OCI-LY7 (cell line): Measurements from ENCODE around the gene DDAH2. TPM values are rescaled to one million over a fixed set of nuclear protein-coding genes. Genes with fewer than 3 reads are reported as not detected.

Source experiments
- BruUV-seq: library from RNA; stranded (reverse); fragments of 400-500 nt; replicated peaks from 2 replicates; lab custom pipeline; 2021; lab: Mats Ljungman, UMichigan
- CTCF ChIA-PET: fragments of 300-600 bp; sonication (Branson Sonifier 250); formaldehyde crosslinking; loops from one replicate; lab custom pipeline; 2022; ENCODE audit warnings: antibody characterized with exemption; ENCODE audit not compliant: unreplicated experiment; lab: Charles Lee
- POLR2A ChIA-PET: fragments of 300-600 bp; sonication (Branson Sonifier 250); formaldehyde crosslinking; loops from one replicate; lab custom pipeline; 2022; ENCODE audit warnings: antibody characterized with exemption; lab: Charles Lee
- DNase-seq: peaks from one replicate; pipeline ENCODE4 v3.0.0-alpha.2; 2015; ENCODE audit warnings: low spot score
- H2AFZ ChIP-seq: fragments of 200-600 bp; sonication (generic), shearing (Covaris generic); 2 replicates; pipeline ENCODE4 v1.6.1; 2014; ENCODE audit warnings: mild to moderate bottlenecking, antibody characterized with exemption, low read length, moderate library complexity
- H3K27ac ChIP-seq: fragments of 200-600 bp; sonication (generic); 2 replicates; pipeline ENCODE4 v1.5.1; 2014; ENCODE audit warnings: mixed run types, low read depth, mild to moderate bottlenecking, moderate library complexity, low read length, inconsistent platforms; ENCODE audit not compliant: poor library complexity, severe bottlenecking
- H3K36me3 ChIP-seq: fragments of 200-600 bp; sonication (generic); 2 replicates; pipeline ENCODE4 v1.6.1; 2014; ENCODE audit warnings: mild to moderate bottlenecking, antibody characterized with exemption, low read length, moderate library complexity, mixed read lengths; ENCODE audit not compliant: insufficient read depth
- H3K4me1 ChIP-seq: fragments of 200-600 bp; sonication (generic); 2 replicates; pipeline ENCODE4 v1.5.1; 2014; ENCODE audit warnings: mild to moderate bottlenecking, low read length; ENCODE audit not compliant: insufficient read depth, poor library complexity, severe bottlenecking
- H3K4me2 ChIP-seq: fragments of 200-600 bp; sonication (generic); 2 replicates; pipeline ENCODE4 v1.6.1; 2014; ENCODE audit warnings: mild to moderate bottlenecking, low read length
- H3K4me3 ChIP-seq: fragments of 200-600 bp; sonication (generic); 2 replicates; pipeline ENCODE4 v1.5.1; 2014; ENCODE audit warnings: mild to moderate bottlenecking, low read depth, low read length; ENCODE audit not compliant: poor library complexity, severe bottlenecking
- H3K79me2 ChIP-seq: fragments of 200-600 bp; sonication (generic); 2 replicates; pipeline ENCODE4 v1.6.1; 2016; ENCODE audit warnings: low read depth, mild to moderate bottlenecking, low read length, moderate library complexity, mixed read lengths; ENCODE audit not compliant: insufficient read depth
- H3K9me2 ChIP-seq: fragments of 200-600 bp; sonication (generic); 2 replicates; pipeline ENCODE4 v1.6.1; 2016; ENCODE audit warnings: mild to moderate bottlenecking, low read length, mixed read lengths; ENCODE audit not compliant: insufficient read depth
- H3K9me3 ChIP-seq: fragments of 200-600 bp; sonication (generic); 2 replicates; pipeline ENCODE4 v1.6.1; 2014; ENCODE audit warnings: mild to moderate bottlenecking, mixed run types, low read length, mixed read lengths
- H4K20me1 ChIP-seq: fragments of 200-600 bp; sonication (generic); 2 replicates; pipeline ENCODE4 v1.6.1; 2014; ENCODE audit warnings: mild to moderate bottlenecking, antibody characterized with exemption, low read length, moderate library complexity, mixed read lengths; ENCODE audit not compliant: insufficient read depth
- EZH2phosphoT487 ChIP-seq: fragments of 200-600 bp; sonication (generic); IDR thresholded peaks from 2 replicates; pipeline ENCODE4 v1.6.1; 2018; ENCODE audit warnings: low read depth, borderline replicate concordance, mild to moderate bottlenecking, mixed run types, antibody characterized with exemption, low read length, moderate library complexity, mixed read lengths
- intact Hi-C: fragments of 100-400 bp; cut with micrococcal nuclease; formaldehyde crosslinking; loops from one replicate; pipeline ENCODE4 v1.10.0; 2022; ENCODE audit not compliant: unreplicated experiment
- total RNA-seq, 2 experiments: library from RNA; depleted of rRNA in 1 of 2; stranded (reverse); fragments of >200 nt in 1 of 2; shearing (Covaris generic) in 1 of 2; gene quantifications; 2 replicates each; pipeline ENCODE4 v1.2.3, GENCODE V29; 2014 to 2022
- TF ChIP-seq, protein P1 (sequence below): fragments of 200-600 bp; sonication (generic); conservative IDR thresholded peaks from 2 replicates; pipeline ENCODE4 v1.5.1; 2014; ENCODE audit warnings: mild to moderate bottlenecking, antibody characterized with exemption, low read length, moderate library complexity, mixed read lengths

Gene DDAH2
- total RNA-seq, 2 experiments from 2014 or later, result 14.0 to 20.4 TPM

DNA sequence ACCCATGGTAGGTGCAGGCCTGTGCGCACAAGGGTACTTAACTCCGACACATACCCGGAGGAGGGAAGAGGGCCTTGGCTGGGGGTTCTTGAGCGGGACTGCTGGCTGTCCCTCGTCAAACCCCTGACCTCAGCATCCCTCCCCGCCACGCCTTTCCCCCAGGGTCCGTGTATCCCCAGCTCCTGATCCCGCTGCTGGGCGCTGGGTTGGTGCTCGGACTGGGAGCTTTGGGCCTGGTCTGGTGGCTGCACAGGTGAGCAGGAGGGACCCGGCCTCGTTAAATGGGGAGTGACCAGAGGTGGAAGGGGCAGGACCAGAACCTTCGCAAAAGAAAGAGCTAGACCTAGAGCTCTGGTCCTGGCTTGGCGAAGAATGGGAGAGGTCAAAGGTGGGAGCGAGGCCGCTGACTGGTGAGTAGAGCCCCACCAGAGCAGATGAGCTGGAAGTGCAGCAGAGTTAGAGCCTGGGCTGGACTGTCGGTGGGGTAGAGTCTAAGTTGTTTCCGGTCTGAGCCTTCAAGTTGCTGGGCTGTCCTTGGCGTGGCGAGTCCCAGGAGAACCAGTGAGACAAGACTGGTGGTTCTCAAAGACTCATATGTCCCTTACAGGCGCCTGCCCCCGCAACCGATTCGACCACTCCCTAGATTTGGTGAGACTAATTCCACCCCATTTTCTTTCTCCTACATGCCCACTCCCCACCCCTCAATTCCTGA is 5.0 kb downstream of the DDAH2 start:
- no peak for DNase-seq
- H3K4me1 ChIP-seq, result peaks cover 27% of the 10 kb centered on the region
- no peak overlapping the region for H3K4me2 ChIP-seq
- BruUV-seq, result no TSS peak
- ChIA-PET CTCF (interaction anchor here (0.6 kb wide), 1 partner anchor 34 kb away, joined by 3 read pairs; no protein-coding TSS in a partner anchor), POLR2A (interaction anchor here (0.9 to 1.9 kb wide), 2 partner anchors 9 to 21 kb away, joined by 3 to 7 read pairs; partner anchors contain the start of genes ABHD16A and LY6G6D)
- intact Hi-C loops, result no loop called here
- TF ChIP-seq, protein P1, sequence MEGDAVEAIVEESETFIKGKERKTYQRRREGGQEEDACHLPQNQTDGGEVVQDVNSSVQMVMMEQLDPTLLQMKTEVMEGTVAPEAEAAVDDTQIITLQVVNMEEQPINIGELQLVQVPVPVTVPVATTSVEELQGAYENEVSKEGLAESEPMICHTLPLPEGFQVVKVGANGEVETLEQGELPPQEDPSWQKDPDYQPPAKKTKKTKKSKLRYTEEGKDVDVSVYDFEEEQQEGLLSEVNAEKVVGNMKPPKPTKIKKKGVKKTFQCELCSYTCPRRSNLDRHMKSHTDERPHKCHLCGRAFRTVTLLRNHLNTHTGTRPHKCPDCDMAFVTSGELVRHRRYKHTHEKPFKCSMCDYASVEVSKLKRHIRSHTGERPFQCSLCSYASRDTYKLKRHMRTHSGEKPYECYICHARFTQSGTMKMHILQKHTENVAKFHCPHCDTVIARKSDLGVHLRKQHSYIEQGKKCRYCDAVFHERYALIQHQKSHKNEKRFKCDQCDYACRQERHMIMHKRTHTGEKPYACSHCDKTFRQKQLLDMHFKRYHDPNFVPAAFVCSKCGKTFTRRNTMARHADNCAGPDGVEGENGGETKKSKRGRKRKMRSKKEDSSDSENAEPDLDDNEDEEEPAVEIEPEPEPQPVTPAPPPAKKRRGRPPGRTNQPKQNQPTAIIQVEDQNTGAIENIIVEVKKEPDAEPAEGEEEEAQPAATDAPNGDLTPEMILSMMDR, result no peak
- TF ChIP-seq EZH2phosphoT487, result no peak
- no peaks in the 10 kb centered on the region for H3K79me2 ChIP-seq
- no peak overlapping the region for H3K4me3 ChIP-seq
- H3K36me3 ChIP-seq, result peaks cover 24% of the 10 kb centered on the region; the same call in 1 of the 2 replicates
- H3K9me2 ChIP-seq, result no peaks in the 10 kb centered on the region
- H3K27ac ChIP-seq, result no peak overlapping the region
- no peaks in the 10 kb centered on the region for H4K20me1 ChIP-seq
- H2AFZ ChIP-seq, result no peak overlapping the region
- no peaks in the 10 kb centered on the region for H3K9me3 ChIP-seq

DNA sequence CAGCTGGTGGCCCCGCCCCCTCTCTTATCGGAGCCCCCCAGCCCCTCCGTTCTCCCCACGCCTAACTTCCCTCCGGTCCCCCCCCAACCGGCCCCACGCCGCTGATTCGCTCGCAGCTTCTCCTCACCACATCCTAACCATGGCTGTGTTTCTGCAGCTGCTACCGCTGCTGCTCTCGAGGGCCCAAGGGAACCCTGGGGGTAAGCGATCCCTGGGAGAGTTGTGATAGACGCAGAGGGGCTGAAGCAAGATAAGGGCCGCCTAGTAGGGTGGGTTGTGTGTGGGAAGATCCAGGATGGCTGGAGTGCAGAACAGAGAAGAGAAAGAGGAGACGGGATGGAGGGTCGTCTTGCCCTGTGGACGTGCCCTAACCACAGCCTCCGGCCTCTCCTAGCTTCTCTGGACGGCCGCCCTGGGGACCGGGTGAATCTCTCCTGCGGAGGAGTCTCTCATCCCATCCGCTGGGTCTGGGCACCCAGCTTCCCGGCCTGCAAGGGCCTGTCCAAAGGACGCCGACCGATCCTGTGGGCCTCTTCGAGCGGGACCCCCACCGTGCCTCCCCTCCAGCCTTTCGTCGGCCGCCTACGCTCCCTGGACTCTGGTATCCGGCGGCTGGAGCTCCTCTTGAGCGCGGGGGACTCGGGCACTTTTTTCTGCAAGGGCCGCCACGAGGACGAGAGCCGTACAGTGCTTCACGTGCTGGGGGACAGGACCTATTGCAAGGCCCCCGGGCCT is 5.7 kb downstream of the DDAH2 start, which contains the start of gene MPIG6B:
Gene MPIG6B (plus strand): TSS at position 129 of the 735 bp plus-strand sequence. CDS start 11 bp downstream, at position 140.
- ChIA-PET CTCF (no interaction called here), POLR2A (interaction anchor here (0.6 kb wide), 1 partner anchor 110 kb away, joined by 3 read pairs; no protein-coding TSS in a partner anchor)
- no peak within 1 kb of the TSS for H3K27ac ChIP-seq
- no peak for TF ChIP-seq EZH2phosphoT487
- TF ChIP-seq, protein P1, result no peak
- intact Hi-C loops, result no loop called here
- H3K79me2 ChIP-seq, result no peaks in the 10 kb centered on the region
- H3K36me3 ChIP-seq, result peaks cover 20% of the 10 kb centered on the region; the same call in 1 of the 2 replicates
- H3K4me1 ChIP-seq, result peaks cover 20% of the 10 kb centered on the region
- H3K9me2 ChIP-seq, result no peaks in the 10 kb centered on the region
- no TSS peak for BruUV-seq
- no peak within 1 kb of the TSS for H2AFZ ChIP-seq
- H3K9me3 ChIP-seq, result no peaks in the 10 kb centered on the region
- DNase-seq, result no peak
- H3K4me3 ChIP-seq, result no peak within 1 kb of the TSS
- no peak within 1 kb of the TSS for H3K4me2 ChIP-seq
- H4K20me1 ChIP-seq, result no peaks in the 10 kb centered on the region
